Esophagus muscularis mucosa (tissue), 4 donors: Measurements from ENCODE around the gene CAMKMT.

ENCODE experiments used
- EP300 ChIP-seq: sonication (generic); formaldehyde crosslinking; IDR thresholded peaks from one replicate; pipeline ENCODE4 v1.6.1; 2017; ENCODE audit warnings: antibody characterized with exemption
- POLR2A ChIP-seq: fragments of 450-650 bp; IDR thresholded peaks from one replicate; pipeline ENCODE4 v1.6.1; 2017; ENCODE audit warnings: antibody characterized with exemption, moderate library complexity, mild to moderate bottlenecking, low read depth
- POLR2AphosphoS5 ChIP-seq, 2 donors: sonication (generic); formaldehyde crosslinking; IDR thresholded peaks; one replicate each; pipeline ENCODE4 v1.6.1; 2017; ENCODE audit warnings: antibody characterized with exemption in 2 of 2
- TF ChIP-seq, protein P1 (sequence below), 3 experiments: fragments of 200-600 bp in 2 of 3; fragments of 450-650 bp in 1 of 3; sonication (generic) in 2 of 3; IDR thresholded peaks; one replicate each; pipeline ENCODE4 v1.5.1; 2017 to 2019; ENCODE audit warnings: antibody characterized with exemption in 3 of 3, mild to moderate bottlenecking in 2 of 3, moderate library complexity in 1 of 3

DNA sequence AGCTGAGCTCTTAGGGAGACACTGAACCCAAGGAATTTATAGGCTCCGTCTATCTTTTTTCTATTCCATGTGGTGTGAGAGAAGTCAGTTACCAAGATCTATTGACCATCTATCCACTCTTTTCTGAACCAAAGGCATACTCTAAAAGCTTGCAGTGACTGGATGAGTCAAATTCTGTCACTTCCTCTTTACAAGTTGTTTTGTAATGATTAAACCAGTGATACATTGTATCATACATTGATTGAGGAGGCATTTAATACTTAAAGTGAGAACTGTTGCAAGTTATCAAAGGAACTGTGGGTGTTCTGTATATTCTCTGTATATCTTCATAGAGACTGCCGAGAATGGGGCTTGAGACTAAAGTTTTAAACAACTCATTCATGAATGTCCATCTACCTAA, 188.8 kb downstream of the CAMKMT start:
- TF ChIP-seq, protein P1, sequence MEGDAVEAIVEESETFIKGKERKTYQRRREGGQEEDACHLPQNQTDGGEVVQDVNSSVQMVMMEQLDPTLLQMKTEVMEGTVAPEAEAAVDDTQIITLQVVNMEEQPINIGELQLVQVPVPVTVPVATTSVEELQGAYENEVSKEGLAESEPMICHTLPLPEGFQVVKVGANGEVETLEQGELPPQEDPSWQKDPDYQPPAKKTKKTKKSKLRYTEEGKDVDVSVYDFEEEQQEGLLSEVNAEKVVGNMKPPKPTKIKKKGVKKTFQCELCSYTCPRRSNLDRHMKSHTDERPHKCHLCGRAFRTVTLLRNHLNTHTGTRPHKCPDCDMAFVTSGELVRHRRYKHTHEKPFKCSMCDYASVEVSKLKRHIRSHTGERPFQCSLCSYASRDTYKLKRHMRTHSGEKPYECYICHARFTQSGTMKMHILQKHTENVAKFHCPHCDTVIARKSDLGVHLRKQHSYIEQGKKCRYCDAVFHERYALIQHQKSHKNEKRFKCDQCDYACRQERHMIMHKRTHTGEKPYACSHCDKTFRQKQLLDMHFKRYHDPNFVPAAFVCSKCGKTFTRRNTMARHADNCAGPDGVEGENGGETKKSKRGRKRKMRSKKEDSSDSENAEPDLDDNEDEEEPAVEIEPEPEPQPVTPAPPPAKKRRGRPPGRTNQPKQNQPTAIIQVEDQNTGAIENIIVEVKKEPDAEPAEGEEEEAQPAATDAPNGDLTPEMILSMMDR (IDR thresholded peaks at IDR 0.05), result no peak
- TF ChIP-seq EP300 (no peak), POLR2AphosphoS5 (IDR thresholded peaks at IDR 0.05) (no peak), POLR2A (no peak)
